IMR-90 (cell line): ENCODE results near the gene CCDC148. TPM values are rescaled to one million over a fixed set of nuclear protein-coding genes. Genes with fewer than 3 reads are reported as not detected.

Experiments used
- ATAC-seq: fragments of 200-7000 bp; cut with Tn5 transposase; 2 replicates; pipeline ENCODE4 v1.9.1; 2020; ENCODE audit warnings: low read depth, mild to moderate bottlenecking, moderate library complexity
- BruUV-seq: library from RNA; stranded (reverse); fragments of 400-500 nt; replicated peaks from 2 replicates; lab custom pipeline; 2021; lab: Mats Ljungman, UMichigan
- CTCF ChIA-PET: fragments of 300-600 bp; formaldehyde crosslinking; extraction: SDS; loops from one replicate; lab custom pipeline; 2021; ENCODE audit warnings: antibody characterized with exemption; lab: Yijun Ruan, JAX
- POLR2A ChIA-PET: fragments of 300-600 bp; sonication (Branson Sonifier 250); formaldehyde crosslinking; loops from one replicate; lab custom pipeline; 2022; ENCODE audit warnings: antibody characterized with exemption; ENCODE audit not compliant: unreplicated experiment; lab: Charles Lee
- DNase-seq: peaks from one replicate; pipeline ENCODE4 v3.0.0; 2013
- H2AFZ ChIP-seq: replicated peaks from 2 replicates; pipeline ENCODE3; 2013; ENCODE audit warnings: low read length, mild to moderate bottlenecking; ENCODE audit not compliant: poor library complexity
- H2AK5ac ChIP-seq: 2 replicates; pipeline ENCODE4 v1.6.1; 2013; ENCODE audit warnings: low read depth, low read length, inconsistent platforms
- H2AK9ac ChIP-seq: replicated peaks from 2 replicates; pipeline ENCODE3; 2013; ENCODE audit warnings: mild to moderate bottlenecking, low read depth, low read length, moderate library complexity; ENCODE audit not compliant: poor library complexity
- H2BK120ac ChIP-seq: 2 replicates; pipeline ENCODE4 v1.6.1; 2013; ENCODE audit warnings: low read depth, low read length, inconsistent platforms
- H2BK15ac ChIP-seq: 3 replicates; pipeline ENCODE4 v1.6.1; 2013; ENCODE audit warnings: low read depth, low read length, inconsistent platforms
- H2BK20ac ChIP-seq: 2 replicates; pipeline ENCODE4 v1.6.1; 2013; ENCODE audit warnings: low read depth, mild to moderate bottlenecking, inconsistent platforms, low read length, moderate library complexity
- H2BK5ac ChIP-seq: 2 replicates; pipeline ENCODE4 v1.6.1; 2013; ENCODE audit warnings: mild to moderate bottlenecking, low read depth, low read length, inconsistent platforms; ENCODE audit not compliant: poor library complexity, severe bottlenecking
- H3K14ac ChIP-seq: replicated peaks from 2 replicates; pipeline ENCODE4 v1.6.1; 2013; ENCODE audit warnings: low read depth, low read length, inconsistent platforms
- H3K18ac ChIP-seq: 2 replicates; pipeline ENCODE4 v1.6.1; 2013; ENCODE audit warnings: low read depth, low read length, control low read depth
- H3K23ac ChIP-seq: 2 replicates; pipeline ENCODE4 v1.6.1; 2013; ENCODE audit warnings: low read depth, low read length, inconsistent platforms
- H3K27ac ChIP-seq: 2 replicates; pipeline ENCODE4 v1.5.1; 2013; ENCODE audit warnings: mild to moderate bottlenecking, control low read depth, low read length; ENCODE audit not compliant: insufficient read depth
- H3K27me3 ChIP-seq: 2 replicates; pipeline ENCODE4 v1.6.1; 2013; ENCODE audit warnings: low read length; ENCODE audit not compliant: control insufficient read depth, insufficient read depth
- H3K36me3 ChIP-seq: 2 replicates; pipeline ENCODE4 v1.6.1; 2013; ENCODE audit warnings: low read length, mixed read lengths; ENCODE audit not compliant: control insufficient read depth, insufficient read depth
- H3K4ac ChIP-seq: 2 replicates; pipeline ENCODE4 v1.6.1; 2013; ENCODE audit warnings: low read depth, low read length, inconsistent platforms
- H3K4me1 ChIP-seq: 2 replicates; pipeline ENCODE4 v1.6.1; 2013; ENCODE audit warnings: low read length, mixed read lengths; ENCODE audit not compliant: control insufficient read depth, insufficient read depth
- H3K4me2 ChIP-seq: 2 replicates; pipeline ENCODE4 v1.6.1; 2013; ENCODE audit warnings: low read depth, mild to moderate bottlenecking, control low read depth, low read length, moderate library complexity
- H3K4me3 ChIP-seq: 2 replicates; pipeline ENCODE4 v1.5.1; 2013; ENCODE audit warnings: low read depth, mild to moderate bottlenecking, control low read depth, low read length, moderate library complexity; ENCODE audit not compliant: insufficient read depth
- H3K56ac ChIP-seq: 2 replicates; pipeline ENCODE4 v1.6.1; 2013; ENCODE audit warnings: low read length, inconsistent platforms; ENCODE audit not compliant: insufficient read depth; ENCODE audit errors: extremely low read depth
- H3K79me1 ChIP-seq, 2 experiments: 2 replicates each; pipeline ENCODE4 v1.6.1; 2013; ENCODE audit warnings: low read length in 2 of 2, inconsistent platforms in 1 of 2, low read depth in 1 of 2
- H3K9ac ChIP-seq: 2 replicates; pipeline ENCODE4 v1.6.1; 2013; ENCODE audit warnings: low read depth, low read length, control low read depth
- H3K9me1 ChIP-seq: 2 replicates; pipeline ENCODE4 v1.6.1; 2013; ENCODE audit warnings: low read length, inconsistent platforms; ENCODE audit not compliant: insufficient read depth
- H3K9me3 ChIP-seq: 2 replicates; pipeline ENCODE4 v1.6.1; 2013; ENCODE audit warnings: low read length; ENCODE audit not compliant: control insufficient read depth, insufficient read depth
- H4K20me1 ChIP-seq: 2 replicates; pipeline ENCODE4 v1.6.1; 2013; ENCODE audit warnings: low read length, inconsistent platforms; ENCODE audit not compliant: insufficient read depth
- H4K5ac ChIP-seq: 2 replicates; pipeline ENCODE4 v1.6.1; 2013; ENCODE audit warnings: mild to moderate bottlenecking, low read depth, low read length, control low read depth
- H4K8ac ChIP-seq, 2 experiments: 2 replicates each; pipeline ENCODE4 v1.6.1; 2013; ENCODE audit warnings: low read depth in 2 of 2, low read length in 2 of 2, control low read depth in 1 of 2, inconsistent platforms in 1 of 2
- H4K91ac ChIP-seq: 2 replicates; pipeline ENCODE4 v1.6.1; 2013; ENCODE audit warnings: low read depth, low read length, inconsistent platforms; ENCODE audit not compliant: insufficient read depth
- CTCF ChIP-seq: conservative IDR thresholded peaks from 2 replicates; pipeline ENCODE4 v1.5.1; 2012; ENCODE audit warnings: mild to moderate bottlenecking, low read depth, low read length, improper control_type of control experiment
- ELK1 ChIP-seq: fragments of 150-350 bp; IDR thresholded peaks from 2 replicates; pipeline ENCODE4 v1.6.1; 2016; ENCODE audit warnings: low read depth, mild to moderate bottlenecking, low read length, moderate library complexity, borderline replicate concordance
- FOS ChIP-seq: fragments of 150-350 bp; IDR thresholded peaks from 2 replicates; pipeline ENCODE4 v1.6.1; 2016; ENCODE audit warnings: low read depth, low read length
- MAFK ChIP-seq: IDR thresholded peaks from 2 replicates; pipeline ENCODE4 v1.6.1; 2012; ENCODE audit warnings: low read depth, low read length, improper control_type of control experiment
- MAZ ChIP-seq: IDR thresholded peaks from 2 replicates; pipeline ENCODE4 v1.6.1; 2012; ENCODE audit warnings: low read depth, mild to moderate bottlenecking, low read length, improper control_type of control experiment, moderate library complexity, borderline replicate concordance
- POLR2A ChIP-seq: IDR thresholded peaks from 2 replicates; pipeline ENCODE4 v1.6.1; 2012; ENCODE audit warnings: mild to moderate bottlenecking, low read depth, low read length
- RAD21 ChIP-seq: IDR thresholded peaks from 2 replicates; pipeline ENCODE4 v1.6.1; 2012; ENCODE audit warnings: low read length, improper control_type of control experiment
- RCOR1 ChIP-seq: IDR thresholded peaks from 2 replicates; pipeline ENCODE4 v1.6.1; 2012; ENCODE audit warnings: mild to moderate bottlenecking, low read length, improper control_type of control experiment; ENCODE audit not compliant: insufficient replicate concordance
- WGBS, 2 experiments: methylation state at CpG; one replicate each; pipeline versions ENCODE4 v1.1.5 to v1.1.7; 2013; ENCODE audit warnings: missing lambda C conversion rate in 2 of 2; ENCODE audit not compliant: insufficient read length in 1 of 2; ENCODE audit errors: extremely low coverage in 2 of 2; 5-methylcytosine and 5-hydroxymethylcytosine counted together
- dilution Hi-C: fragments of 300-500 bp; cut with HindIII; formaldehyde crosslinking; loops from one replicate; pipeline ENCODE4 v1.14.3; 2018; ENCODE audit warnings: low sequenced_read_pairs; ENCODE audit not compliant: unreplicated experiment
- in situ Hi-C: fragments of 300-500 bp; cut with MboI; formaldehyde crosslinking; loops from 3 replicates; pipeline ENCODE4 v1.14.3; 2019; ENCODE audit warnings: low sequenced_read_pairs, inconsistent platforms, mixed read lengths
- intact Hi-C: fragments of 100-400 bp; cut with micrococcal nuclease; formaldehyde crosslinking; loops from 2 replicates; pipeline ENCODE4 v1.10.0; 2022
- polyA plus RNA-seq, 3 experiments: library from polyadenylated mRNA; depleted of rRNA; stranded (reverse); fragments of >200 nt; gene quantifications; 2 replicates each; pipeline ENCODE4 v1.2.3, GENCODE V29; 2012; ENCODE audit warnings: low replicate concordance in 1 of 3
- total RNA-seq: library from RNA; depleted of rRNA; stranded (reverse); fragments of >200 nt; gene quantifications from 2 replicates; pipeline ENCODE4 v1.2.3, GENCODE V29; 2012
- TF ChIP-seq, protein P1 (sequence below): fragments of 150-350 bp; IDR thresholded peaks from 2 replicates; pipeline ENCODE4 v1.6.1; 2017; ENCODE audit warnings: mild to moderate bottlenecking, antibody characterized with exemption, low read length, low read depth

Gene CCDC148
- total and polyA plus RNA-seq, 2 of the 4 experiments (the other 2 are of a cell fraction), result 0.18 to 0.31 TPM

- H3K18ac ChIP-seq, result no peak overlapping the region
- H4K91ac ChIP-seq, result no peak overlapping the region
- no peak overlapping the region for H2AK5ac ChIP-seq
- dilution Hi-C loops (no loop called here), intact Hi-C loops (no loop called here), in situ Hi-C loops (no loop called here)
- H3K9ac ChIP-seq, result no peak overlapping the region
- no peaks in the 10 kb centered on the region for H3K79me1 ChIP-seq
- POLR2A ChIA-PET, result no interaction called here
- no TSS peak for BruUV-seq
- H2BK15ac ChIP-seq, result no peak overlapping the region
- no peak overlapping the region for H3K23ac ChIP-seq
- no peaks in the 10 kb centered on the region for H3K36me3 ChIP-seq
- ATAC-seq, result no peak
- H3K27ac ChIP-seq, result no peak overlapping the region
- H3K4me2 ChIP-seq, result no peak overlapping the region
- no peak overlapping the region for H3K4me3 ChIP-seq
- no peak for DNase-seq
- no peak overlapping the region for H4K5ac ChIP-seq
- no peak overlapping the region for H3K56ac ChIP-seq
- TF ChIP-seq RAD21 (no peak), RCOR1 (no peak), POLR2A (no peak), CTCF (no peak), MAFK (no peak), FOS (no peak), ELK1 (no peak), MAZ (no peak)
- TF ChIP-seq, protein P1, sequence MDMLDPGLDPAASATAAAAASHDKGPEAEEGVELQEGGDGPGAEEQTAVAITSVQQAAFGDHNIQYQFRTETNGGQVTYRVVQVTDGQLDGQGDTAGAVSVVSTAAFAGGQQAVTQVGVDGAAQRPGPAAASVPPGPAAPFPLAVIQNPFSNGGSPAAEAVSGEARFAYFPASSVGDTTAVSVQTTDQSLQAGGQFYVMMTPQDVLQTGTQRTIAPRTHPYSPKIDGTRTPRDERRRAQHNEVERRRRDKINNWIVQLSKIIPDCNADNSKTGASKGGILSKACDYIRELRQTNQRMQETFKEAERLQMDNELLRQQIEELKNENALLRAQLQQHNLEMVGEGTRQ, result no peak
- H3K27me3 ChIP-seq, result no peaks in the 10 kb centered on the region
- CTCF ChIA-PET, result interaction anchor here (0.7 kb wide), 1 partner anchor 68 kb away, joined by 3 read pairs; no protein-coding TSS in a partner anchor
- no peak overlapping the region for H2BK5ac ChIP-seq
- H3K4me1 ChIP-seq, result no peaks in the 10 kb centered on the region
- no peaks in the 10 kb centered on the region for H3K9me3 ChIP-seq
- H2BK120ac ChIP-seq, result no peak overlapping the region
- WGBS, 2 experiments, result no CpG with 5 or more reads among the region's 2 CpGs
- H4K8ac ChIP-seq, result no peak overlapping the region
- H4K20me1 ChIP-seq, result no peaks in the 10 kb centered on the region
- H2BK20ac ChIP-seq, result no peak overlapping the region
- no peaks in the 10 kb centered on the region for H3K9me1 ChIP-seq
- no peak overlapping the region for H3K4ac ChIP-seq
- H3K14ac ChIP-seq, result no peak overlapping the region
- no peak overlapping the region for H2AFZ ChIP-seq
- H2AK9ac ChIP-seq, result no peak overlapping the region
Observed at GRCh38 chr2:158276619-158277471, 179.7 kb downstream of the CCDC148 start.
